ENCODE results near the gene SHTN1. TPM values are rescaled to one million over a fixed set of nuclear protein-coding genes. Genes with fewer than 3 reads are reported as not detected.

SHTN1 gene
- total RNA-seq, 1 donor from 2014 or later, result 26.1 TPM

Other genes with a start within 250 kb of the SHTN1 start
- gene ENO4, start 155.7 kb downstream of the SHTN1 start, total RNA-seq, result 0.70 and 0.76 TPM in 2 replicates
- 3.2 and 4.0 TPM in 2 replicates for gene VAX1, start 133.1 kb upstream of the SHTN1 start, total RNA-seq
- not detected in 2 replicates for gene KCNK18, start 192.3 kb upstream of the SHTN1 start, total RNA-seq
- not detected in 2 replicates for gene SLC18A2, start 235.9 kb upstream of the SHTN1 start, total RNA-seq

Measured in osteocyte (in vitro differentiated cells).